Measurements from ENCODE around the gene TBP.

DNA sequence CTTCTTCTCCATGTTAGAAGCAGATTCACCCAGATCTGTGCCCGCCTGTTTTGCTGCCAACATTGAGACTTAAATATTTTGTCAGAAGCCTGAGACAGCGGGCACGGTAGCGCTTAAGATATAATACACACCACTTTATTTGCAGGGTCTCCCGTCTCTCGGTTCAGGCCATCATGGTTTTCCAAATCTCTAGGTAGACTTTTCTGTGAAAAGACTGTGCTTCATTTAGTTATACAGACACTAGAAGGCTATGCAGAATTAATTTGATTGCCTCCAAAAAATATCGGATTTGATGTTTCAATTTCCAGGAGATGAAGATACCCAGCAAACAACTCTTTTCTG is 598 bp downstream of the TBP start:
- TF ChIP-seq TAF1 (IDR thresholded peaks at IDR 0.05; ENCODE audit: borderline replicate concordance, low read depth, low read length) (no peak), POLR2A (IDR thresholded peaks at IDR 0.05; ENCODE audit: low read depth, low read length) (no peak)

All from GM12892 (cell line).